ENCODE measurements around the gene TIMM13.

TIMM13 gene

DNA sequence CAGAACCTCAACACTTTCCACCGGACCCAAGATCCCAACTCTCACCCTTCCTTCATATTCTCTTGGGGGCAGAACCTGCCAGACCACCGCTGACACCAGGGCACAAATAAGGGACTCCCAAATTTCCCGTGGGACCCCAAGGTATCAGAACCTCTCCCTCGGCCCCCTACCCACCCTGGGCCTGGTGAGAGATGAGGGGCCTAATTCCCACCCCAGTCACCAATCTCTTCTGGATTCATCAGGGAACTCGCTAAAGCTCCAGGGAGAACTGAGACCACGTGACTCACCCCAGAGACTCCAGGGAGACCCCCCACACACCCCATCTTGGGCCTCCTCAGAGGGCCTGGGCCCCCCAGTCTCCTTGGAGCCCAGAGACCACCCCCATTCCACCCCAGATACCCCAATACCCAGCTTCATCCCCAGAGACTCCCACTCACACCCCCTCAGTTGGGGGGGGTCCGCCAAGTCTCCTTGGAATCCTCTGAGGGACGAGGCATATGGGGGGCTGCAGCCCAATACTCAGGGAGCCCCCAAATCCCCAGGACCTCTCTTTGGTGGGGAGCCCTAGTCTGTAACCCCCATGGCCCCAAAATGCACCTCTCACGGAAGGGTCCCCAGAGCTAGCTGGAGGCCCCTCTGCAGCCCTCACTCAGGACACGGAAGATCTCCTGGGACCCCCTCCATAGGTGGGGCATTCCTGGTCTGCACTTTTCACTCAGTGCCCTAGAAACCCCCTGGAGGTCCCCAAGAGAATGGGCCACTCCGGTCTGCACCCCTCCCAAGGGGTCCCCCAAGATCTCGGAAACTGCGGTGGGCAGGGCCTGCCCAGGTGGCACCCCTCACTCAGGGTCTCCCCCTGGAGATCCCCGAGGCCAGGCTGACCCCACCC is 27.8 kb upstream of the TIMM13 start:
- DNase-seq (ENCODE audit: low read depth): no peak

DNA sequence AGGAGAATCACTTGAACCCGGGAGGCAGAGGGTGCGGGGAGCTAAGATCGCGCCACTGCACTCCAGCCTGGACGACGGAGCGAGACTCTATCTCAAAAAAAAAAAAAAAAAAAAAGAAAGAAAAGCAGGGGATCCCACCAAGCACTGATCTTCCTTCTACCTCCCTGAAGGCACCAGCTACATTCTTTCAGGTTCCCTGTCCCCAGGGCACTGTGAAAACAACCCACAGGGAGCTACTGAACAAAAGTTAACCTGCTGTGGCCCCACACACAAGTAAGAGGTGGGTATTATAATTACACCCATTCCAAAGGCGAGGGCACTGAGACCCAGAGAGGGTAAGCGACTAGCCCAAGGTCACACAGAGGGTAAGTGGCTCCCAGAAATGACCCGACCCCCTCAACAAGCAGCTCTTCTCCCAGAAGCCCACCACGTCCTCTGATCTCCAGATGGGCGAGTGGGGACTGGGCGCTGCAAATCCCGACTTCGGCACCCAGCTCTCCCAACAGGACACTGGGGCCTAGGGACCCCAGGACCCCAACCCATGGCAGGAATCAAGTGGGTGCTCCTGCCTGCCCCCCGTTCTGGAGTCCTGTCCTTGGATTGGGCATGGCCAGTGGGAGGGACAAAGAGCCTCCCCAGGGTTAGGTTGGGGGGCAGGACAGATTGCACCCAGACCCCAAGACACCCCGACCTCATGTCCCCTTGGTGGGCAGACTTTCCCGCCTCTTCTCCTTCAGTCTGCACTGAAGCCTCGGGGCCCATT is 27.0 kb upstream of the TIMM13 start:
- no peak for DNase-seq (ENCODE audit: low read depth)

DNA sequence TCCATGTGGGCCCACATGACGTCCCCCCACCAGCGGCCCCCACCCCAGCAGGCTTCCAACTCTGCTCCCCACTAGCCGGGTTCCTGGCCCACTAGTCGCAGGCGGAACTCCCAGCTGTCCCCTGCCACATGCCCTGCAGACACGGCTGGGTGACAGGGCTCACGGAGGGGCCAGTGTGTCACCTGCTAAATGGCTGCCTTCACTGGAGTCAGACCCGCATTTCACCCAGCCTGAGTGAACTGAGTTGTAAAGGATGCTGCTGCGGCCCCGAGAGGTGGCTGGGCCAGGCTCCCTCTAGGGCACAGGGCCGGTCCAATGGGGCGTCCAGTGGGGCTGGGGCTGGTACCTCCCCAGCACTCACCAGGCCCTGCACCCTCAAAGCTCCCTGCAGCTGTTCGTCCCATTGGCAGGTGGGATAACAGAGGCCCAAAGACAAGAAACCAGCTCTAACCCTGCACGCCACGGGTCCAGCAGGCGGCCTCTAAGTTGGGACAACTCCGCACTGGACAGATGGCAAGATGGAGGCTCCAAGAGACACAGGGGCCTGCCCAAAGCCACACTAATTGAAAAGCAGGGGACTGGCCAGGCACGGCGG is 26.1 kb upstream of the TIMM13 start:
- DNase-seq (ENCODE audit: low read depth): no peak

DNA sequence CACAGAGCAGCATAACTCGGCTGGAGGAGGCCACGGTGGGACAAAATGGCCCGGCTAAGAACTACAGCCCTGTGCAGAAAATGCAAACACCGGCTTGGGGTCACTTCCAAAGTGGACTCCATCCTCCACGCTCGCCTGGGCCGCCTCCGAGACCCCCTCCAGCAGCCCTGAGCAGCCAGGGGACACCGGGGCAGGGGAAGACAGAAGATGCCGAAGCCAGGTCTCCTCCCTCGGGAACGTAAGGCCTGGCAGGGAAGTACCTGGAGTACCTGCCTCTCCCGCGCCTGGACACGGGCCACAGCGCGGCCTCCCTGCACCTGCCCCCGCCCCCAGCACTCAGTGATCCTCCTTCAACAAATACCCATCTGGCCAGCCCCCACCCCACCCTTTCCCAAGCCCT is 24.4 kb upstream of the TIMM13 start:
- no peak for DNase-seq (ENCODE audit: low read depth)

DNA sequence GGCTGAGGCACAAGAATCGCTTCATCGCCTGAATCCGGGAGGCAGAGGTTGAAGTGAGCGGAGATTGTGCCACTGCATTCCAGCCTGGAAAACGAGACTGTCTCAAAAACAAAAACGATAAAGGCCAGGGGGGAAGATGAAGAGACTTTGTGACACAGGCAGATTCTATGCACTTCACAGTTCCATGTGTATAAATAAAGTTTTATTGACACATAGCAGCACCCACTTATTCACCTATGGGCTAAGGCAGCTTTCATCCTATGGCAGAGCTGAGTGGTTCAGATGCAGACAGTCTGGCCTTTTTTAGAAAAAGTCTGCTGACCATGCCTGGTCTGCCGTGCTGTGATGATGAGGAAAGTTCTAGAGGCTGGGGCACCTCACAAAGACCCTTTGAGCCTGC is 23.8 kb upstream of the TIMM13 start:
- DNase-seq (ENCODE audit: low read depth): no peak

DNA sequence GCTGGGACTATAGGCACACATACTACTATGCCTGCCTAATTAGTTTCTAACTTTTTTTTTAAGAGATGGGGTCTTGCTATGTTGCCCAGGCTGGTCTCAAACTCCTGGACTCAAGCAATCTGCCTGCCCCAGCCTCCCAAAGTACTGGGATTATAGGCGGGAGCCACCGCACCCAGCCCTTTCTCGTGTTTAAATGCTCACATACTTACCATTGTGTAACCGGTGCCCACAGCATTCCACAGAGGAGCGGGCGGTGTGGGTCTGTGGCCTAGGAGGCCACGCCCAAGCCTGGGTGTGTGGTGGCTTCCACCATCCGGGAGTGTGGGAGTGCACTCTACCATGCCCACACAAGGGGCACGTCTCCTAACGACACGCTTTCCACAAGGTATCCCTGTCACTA is 21.6 kb upstream of the TIMM13 start:
- DNase-seq (ENCODE audit: low read depth): no peak

DNA sequence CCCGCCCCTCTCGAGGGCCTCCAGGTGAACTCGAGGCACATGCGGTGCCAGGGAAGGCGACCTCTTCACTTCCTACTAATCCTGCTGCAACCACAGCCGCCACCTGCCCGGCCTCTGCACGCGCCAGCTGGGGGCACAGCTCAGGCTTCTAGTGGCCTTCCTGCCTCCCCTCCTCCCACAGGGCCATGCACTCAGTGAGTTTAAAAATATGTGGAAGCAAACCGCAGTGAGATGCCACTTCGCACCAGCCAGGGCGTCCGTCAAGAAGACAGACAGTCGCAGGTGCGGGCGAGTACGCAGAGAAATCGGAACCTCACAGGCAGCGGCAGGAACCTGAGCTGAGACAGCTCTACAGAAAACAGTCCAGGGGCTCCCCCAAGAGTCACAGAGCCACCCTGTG is 19.0 kb upstream of the TIMM13 start:
- DNase-seq (ENCODE audit: low read depth): no peak

DNA sequence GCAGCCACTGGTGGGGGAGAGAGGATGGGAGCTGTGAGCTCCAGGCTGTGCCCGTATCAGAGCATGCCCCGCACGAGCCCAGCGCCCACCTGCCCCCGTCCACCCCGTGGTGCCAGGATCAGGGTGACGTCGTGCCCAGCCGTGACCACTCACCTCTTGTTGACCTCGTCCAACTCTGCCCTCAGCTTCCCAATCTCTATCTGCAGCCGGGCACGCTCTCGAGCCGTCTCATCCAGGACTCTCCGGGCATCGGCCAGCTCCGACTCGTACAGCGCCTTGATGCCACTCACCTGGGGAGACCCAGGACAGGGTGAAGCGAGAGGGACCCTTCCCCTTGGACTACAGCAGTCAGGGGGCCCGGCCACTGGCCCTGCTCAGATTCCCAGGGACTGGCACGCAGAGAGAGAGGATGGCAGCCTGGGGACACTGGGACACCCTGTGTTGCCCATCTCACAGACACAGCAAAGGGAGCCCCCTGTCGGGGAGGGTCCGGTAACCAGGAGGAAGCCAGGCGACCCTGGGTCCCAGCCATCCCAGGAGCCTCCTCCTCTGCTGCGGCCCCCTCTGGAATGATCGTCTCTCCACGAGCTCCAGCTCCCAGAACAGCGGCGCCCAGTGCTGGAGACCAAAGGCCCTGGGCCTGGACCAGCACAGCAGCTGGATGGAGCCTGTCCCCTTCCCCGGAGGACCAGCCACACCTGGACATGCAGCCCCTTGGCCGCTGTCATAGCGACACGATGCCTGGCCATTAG is 17.0 kb upstream of the TIMM13 start:
- no peak for DNase-seq (ENCODE audit: low read depth)

DNA sequence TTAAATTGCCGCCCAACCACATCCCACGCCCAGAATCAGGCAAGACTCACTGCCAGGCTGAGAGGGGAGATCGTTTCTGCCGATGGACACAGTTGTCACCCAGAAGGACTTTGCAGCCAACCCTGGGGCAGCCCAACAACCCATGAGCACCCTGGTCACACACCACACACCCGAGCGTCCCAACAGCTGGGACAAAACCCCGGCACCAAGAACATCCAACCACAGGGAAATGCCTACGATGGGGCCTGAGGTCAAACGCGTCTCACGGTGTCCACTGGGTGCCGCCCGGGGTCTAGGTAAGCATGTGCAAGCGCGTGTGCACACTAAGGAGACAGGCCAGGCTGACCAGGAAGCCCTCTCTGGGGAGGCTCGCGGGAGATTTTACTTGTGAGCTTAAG is 16.4 kb upstream of the TIMM13 start:
- no peak for DNase-seq (ENCODE audit: low read depth)

DNA sequence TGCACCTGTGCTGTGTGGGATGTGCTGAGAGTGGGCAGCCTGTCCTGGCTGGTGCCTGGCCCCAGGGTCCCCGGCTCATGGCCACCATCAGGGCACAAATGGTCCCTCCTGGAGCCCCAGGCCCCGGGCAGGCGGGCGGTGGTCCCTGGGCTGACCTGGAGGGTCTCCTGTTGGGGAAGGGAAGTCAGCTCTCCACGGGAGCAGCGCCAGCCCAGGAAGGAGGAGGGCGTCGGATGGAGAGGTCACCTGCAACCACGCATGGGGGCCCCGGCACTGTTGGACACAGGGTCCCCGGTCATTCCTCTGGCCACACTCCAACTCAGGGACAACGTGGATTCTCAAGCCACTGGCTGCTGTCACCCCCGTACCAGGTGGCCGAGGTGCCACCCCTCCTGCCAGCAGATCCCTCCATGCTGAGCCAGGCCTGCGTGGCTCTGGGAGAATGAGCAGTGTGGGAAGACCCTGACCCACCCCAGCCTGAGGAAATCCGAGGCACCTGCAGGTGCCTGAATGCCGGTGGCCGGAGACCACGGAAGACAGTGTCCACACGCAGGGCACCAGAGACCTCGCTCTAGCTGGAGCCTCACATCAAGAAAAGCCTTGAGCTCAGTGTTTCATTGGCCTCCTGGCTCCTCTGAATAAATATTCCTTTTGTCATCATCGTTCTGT is 15.9 kb upstream of the TIMM13 start:
- DNase-seq (ENCODE audit: low read depth): no peak

DNA sequence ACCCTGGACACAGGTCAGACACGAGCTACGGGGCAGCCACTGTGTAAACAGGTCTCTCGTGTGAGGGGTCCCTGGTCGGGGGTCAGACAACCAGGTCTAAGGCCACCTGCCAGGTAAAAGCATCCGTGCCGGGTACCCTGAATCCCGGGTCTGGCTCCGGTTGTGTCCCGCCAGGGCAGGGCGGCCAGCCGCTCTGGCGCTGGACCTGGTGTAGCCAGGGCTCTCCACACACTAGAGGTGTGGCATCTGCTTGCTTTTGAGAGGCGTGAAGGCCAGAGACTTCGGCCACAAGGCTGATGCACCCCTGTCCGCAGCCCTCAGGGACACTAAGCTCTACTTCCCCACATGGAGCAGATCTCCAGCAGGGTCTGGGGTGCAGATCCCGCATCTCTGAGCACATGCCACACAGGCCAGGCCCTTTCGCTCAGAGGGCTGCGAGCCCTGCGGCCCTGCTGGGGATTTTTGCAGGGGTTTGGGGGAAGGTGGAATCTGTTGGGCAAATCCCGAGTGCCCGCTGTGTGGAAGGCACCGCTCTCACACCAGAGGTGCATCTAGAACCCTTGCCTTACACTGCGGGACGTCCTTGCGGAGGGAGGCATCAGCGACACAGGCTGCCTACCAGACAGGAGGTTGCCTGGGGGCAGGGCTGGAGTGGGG is 13.8 kb upstream of the TIMM13 start:
- DNase-seq (ENCODE audit: low read depth): no peak

DNA sequence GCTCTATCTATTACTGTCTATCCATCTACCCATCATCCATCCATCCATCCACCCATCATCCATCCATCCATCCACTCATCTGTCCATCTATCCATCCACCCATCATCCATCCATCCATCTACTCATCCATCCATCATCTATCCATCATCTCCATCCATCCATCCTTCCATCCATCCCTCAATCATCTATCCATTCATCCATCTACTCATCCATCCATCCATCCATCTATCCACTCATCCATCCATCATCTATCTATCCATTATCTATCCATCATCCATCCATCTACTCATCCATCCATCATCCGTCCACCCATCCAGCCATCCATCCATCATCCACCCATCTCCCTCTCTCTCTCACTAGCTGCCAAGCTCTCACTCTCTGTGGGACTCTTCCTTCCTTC is 13.1 kb upstream of the TIMM13 start:
- no peak for DNase-seq (ENCODE audit: low read depth)

DNA sequence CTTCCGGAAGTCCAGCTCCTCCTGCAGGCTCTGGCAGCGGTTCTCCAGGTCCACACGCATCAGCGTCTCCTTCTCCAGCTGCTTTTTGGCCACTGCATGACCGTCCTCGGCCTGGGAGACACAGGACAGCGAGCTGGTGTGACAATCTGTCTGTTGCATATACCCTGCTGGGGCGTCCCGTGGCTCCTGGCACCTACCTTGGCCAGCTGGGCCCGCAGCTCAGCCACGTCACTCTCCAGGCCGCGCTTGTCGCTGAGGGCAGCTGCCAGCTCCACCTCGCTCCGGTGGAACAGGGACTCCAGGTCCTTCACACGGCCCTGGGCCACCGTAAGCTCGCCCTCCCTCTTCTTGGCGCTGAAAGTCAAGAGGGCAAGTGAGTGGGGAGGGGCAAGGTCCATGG is 10.8 kb upstream of the TIMM13 start:
- DNase-seq (ENCODE audit: low read depth): no peak

DNA sequence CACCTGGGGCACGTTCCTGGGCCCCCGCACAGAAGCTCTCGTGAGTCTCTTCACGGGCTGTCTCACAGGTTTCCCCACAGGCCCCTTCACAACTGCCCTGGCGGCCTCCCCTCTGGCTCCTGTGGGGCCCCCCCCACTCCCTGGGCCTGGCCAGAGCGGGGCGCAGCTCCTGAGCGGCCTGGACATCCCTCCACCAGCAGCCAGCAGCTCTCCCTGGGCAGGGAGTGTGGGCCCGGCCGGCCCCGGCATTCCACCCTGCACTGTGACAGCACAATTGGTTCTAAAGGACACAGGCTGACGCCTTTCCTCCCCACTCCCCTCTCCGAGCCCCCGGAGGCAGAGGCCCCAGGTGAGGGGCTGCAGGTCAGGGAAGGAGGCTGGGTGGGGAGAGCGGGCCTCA is 9.5 kb upstream of the TIMM13 start:
- DNase-seq (ENCODE audit: low read depth): no peak

DNA sequence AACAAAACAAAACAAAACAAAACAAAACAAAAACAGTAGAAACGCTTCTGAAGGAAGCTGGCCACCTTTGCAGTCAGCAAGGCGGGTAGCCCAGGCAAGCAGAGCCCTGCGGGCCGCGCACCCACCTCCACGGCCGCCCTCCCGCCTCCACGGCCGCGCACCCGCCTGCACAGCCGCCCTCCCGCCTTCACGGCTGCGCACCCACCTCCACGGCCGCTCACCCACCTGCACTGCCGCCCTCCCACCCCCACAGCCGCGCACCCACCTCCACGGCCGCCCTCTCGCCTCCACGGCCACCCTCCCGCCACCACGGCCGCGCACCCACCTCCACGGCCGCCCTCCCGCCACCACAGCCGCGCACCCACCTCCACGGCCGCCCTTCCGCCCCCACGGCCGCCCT is 9.0 kb upstream of the TIMM13 start:
- no peak for DNase-seq (ENCODE audit: low read depth)

DNA sequence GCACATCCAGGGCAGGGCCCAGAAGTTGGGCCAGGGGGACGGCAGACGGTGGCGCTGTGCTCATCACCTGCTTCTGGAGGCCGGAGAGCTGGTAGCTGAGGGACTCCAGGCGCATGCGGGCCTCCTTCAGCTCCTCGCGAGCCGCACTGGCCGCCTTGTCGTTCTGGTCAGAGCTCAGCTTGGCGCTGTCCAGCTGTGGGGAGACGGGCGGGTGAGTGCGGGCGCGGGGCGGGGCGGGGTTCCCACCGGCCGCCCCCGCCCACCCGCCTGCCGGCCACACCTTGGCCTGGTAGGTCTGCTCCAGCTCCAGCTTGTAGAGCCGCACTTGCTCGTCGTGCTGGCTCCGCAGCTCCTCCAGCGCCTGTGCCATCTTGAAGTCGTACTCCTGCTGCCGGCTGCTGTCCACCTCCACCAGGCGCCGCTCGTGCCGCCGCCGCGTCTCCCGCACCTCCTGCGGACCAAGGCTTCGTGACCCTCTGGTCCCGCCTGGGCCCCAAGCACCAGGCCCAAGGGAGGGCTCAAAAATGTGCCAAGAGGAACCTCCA is 7.4 kb upstream of the TIMM13 start:
- DNase-seq (ENCODE audit: low read depth): no peak

DNA sequence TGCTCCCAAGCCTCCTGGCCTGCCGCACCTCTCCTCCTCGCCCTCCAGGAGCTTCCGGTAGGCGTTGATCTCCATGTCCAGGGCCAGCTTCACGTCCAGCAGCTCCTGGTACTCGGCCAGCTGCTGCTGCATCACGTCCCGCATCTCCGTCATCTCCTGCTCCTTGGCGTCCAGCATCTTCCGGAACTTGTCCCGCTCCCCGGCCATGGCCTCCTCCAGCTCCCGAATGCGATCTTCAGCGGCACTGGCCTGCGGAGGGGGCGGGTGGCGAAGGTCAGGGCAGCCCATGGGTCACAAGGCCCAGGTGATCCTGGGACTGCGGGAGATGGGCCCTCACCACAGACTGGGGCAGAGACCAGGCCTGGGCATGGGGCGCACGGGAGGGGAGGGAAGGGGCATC is 6.9 kb upstream of the TIMM13 start:
- DNase-seq (ENCODE audit: low read depth): no peak

DNA sequence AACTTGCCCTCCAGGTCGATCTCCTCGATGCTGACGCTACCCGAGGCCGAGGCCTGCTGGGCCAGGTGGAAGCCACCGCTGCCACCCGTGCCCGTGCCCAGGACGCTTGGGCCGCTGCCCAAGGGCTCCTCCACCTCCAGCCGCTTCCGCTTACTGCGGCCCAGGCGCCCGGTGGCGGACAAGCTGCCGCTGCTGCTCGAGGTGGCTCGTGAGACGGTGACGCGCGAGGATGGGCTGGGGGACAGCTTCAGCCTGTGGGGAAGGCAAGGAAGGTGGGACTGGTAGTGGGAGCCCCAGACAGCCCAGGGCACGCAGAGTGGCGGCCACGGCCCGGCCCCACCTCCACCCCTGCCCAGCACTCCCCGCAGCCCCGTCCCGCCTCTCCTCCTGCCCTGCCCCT is 6.5 kb upstream of the TIMM13 start:
- no peak for DNase-seq (ENCODE audit: low read depth)

DNA sequence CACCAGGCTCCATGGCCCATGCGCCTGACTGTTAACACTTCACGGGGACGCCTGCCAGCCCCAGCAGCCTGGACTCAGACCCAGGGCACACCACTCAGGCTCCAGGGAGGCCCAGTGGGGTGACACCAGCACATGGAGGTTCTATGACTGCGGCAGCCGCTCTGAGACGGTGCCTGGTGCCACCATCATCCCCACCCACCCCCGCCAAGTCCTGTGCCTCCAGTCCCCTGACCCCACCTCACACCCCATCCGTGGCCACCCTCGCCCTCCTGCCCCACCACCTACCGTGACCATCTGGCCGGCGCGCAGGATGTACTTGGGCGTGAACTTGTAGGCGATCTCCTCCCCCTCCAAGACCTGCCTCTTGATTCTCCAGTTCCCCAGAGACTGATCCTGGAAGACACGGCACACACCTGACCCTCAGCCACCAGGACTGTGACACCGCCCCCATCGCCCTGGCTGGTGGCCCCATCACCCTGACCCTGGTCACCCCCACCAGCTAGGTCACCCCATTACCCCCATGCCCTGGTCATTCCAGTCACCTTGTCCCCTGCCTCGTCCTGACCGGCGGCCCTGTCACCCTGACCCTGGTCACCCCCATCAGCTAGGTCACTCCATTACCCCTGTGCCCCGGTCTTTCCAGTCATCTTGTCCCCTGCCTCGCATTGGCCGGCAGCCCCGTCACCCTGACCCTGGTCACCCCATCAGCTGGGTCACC is 4.9 kb upstream of the TIMM13 start:
- no peak for DNase-seq (ENCODE audit: low read depth)

DNA sequence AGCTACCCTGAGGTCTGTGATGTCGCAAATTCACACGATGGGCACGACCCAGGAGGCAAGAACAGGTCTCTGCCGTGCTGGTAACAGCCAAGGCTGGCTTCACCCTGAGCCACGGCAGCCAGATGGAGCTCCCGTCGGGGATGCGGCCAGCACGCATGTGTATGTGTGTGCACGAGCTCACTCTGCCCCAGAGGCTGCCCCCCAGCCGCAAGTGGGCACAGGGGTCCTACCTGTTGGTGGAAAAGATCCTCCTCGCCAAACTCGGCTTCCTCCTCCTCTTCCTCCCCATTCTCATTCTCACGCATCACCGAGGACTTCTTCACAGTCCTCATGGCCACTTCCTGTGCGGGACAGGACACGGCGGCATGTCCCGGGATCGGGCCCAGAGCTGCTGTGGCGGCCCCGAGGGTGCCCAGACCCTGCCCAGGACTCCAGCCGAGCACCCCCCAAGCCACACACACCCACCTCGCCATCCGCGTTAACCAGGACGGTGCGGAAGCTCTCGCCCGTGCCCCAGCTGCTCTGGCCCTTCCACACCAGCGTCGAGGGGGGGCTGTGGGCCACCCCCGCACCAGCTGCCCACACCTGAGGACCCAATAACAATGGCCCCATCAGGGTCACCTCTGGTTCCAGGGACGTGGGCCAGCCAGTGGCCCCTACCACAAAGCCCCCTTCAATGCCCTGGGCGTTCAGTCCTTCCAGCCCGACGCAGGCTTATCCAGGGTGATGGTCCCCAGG is 4.1 kb upstream of the TIMM13 start:
- no peak for DNase-seq (ENCODE audit: low read depth)
